Karpas-422 (cell line): ENCODE measurements around the gene FTMT. TPM values are rescaled to one million over a fixed set of nuclear protein-coding genes. Genes with fewer than 3 reads are reported as not detected.

Source experiments
- DNase-seq: peaks from one replicate; pipeline ENCODE4 v3.0.0-alpha.2; 2015
- H2AFZ ChIP-seq: fragments of 200-600 bp; sonication (generic); 2 replicates; pipeline ENCODE4 v1.6.1; 2014; ENCODE audit warnings: antibody characterized with exemption, low read length, mixed read lengths
- H3K27ac ChIP-seq: fragments of 200-600 bp; sonication (generic); 2 replicates; pipeline ENCODE4 v1.5.1; 2014; ENCODE audit warnings: mild to moderate bottlenecking, low read length, moderate library complexity
- H3K27me3 ChIP-seq: fragments of 200-600 bp; sonication (generic); 2 replicates; pipeline ENCODE4 v1.6.1; 2014; ENCODE audit warnings: low read length, mixed read lengths
- H3K36me3 ChIP-seq: fragments of 200-600 bp; sonication (generic); 2 replicates; pipeline ENCODE4 v1.6.1; 2014; ENCODE audit warnings: low read length, mixed read lengths; ENCODE audit not compliant: insufficient read depth
- H3K4me1 ChIP-seq: fragments of 200-600 bp; sonication (generic); 2 replicates; pipeline ENCODE4 v1.6.1; 2014; ENCODE audit warnings: mild to moderate bottlenecking, low read length, mixed read lengths
- H3K4me2 ChIP-seq: fragments of 200-600 bp; sonication (generic); 2 replicates; pipeline ENCODE4 v1.6.1; 2014; ENCODE audit warnings: low read length, low read depth, mild to moderate bottlenecking; ENCODE audit not compliant: poor library complexity, severe bottlenecking
- H3K4me3 ChIP-seq: fragments of 200-600 bp; sonication (generic); 2 replicates; pipeline ENCODE4 v1.5.1; 2014; ENCODE audit warnings: mild to moderate bottlenecking, antibody characterized with exemption, low read length, mixed read lengths
- H3K79me2 ChIP-seq: fragments of 200-600 bp; sonication (generic); 2 replicates; pipeline ENCODE4 v1.6.1; 2014; ENCODE audit warnings: mild to moderate bottlenecking, low read length, mixed read lengths
- H3K9ac ChIP-seq: fragments of 200-600 bp; sonication (generic); 2 replicates; pipeline ENCODE4 v1.6.0; 2014; ENCODE audit warnings: low read length
- H3K9me2 ChIP-seq: fragments of 200-600 bp; sonication (generic), shearing (Covaris generic); replicated peaks from 2 replicates; pipeline ENCODE4 v1.6.0; 2014; ENCODE audit warnings: mild to moderate bottlenecking, low read length, moderate library complexity; ENCODE audit not compliant: insufficient read depth
- H3K9me3 ChIP-seq: fragments of 300-700, 200-600 bp; sonication (generic); 2 replicates; pipeline ENCODE4 v1.6.1; 2014; ENCODE audit warnings: low read length, mixed read lengths
- H4K20me1 ChIP-seq: fragments of 200-600 bp; sonication (generic); 2 replicates; pipeline ENCODE4 v1.6.1; 2014; ENCODE audit warnings: mild to moderate bottlenecking, antibody characterized with exemption, low read length, low read depth; ENCODE audit not compliant: insufficient read depth
- total RNA-seq: library from RNA; depleted of rRNA; stranded (reverse); fragments of >200 nt; shearing (Covaris generic); gene quantifications from 2 replicates; pipeline ENCODE4 v1.2.3, GENCODE V29; 2014; ENCODE audit warnings: low replicate concordance

Gene FTMT
- total RNA-seq, 1 experiment from 2014 or later = not detected

- H3K4me2 ChIP-seq = no peak overlapping the region
Observed at GRCh38 chr5:121850272-121850671, 1.4 kb upstream of the FTMT start.

GRCh38 chr5:121853850-121854249, 2.2 kb downstream of the FTMT start:
- no peaks in the 10 kb centered on the region for H4K20me1 ChIP-seq
- DNase-seq = no peak
- H3K9me3 ChIP-seq = peaks cover 3% of the 10 kb centered on the region; the same call in 1 of the 2 replicates
- no peaks in the 10 kb centered on the region for H3K4me1 ChIP-seq
- H3K4me3 ChIP-seq = no peak overlapping the region
- no peaks in the 10 kb centered on the region for H3K27me3 ChIP-seq
- no peak overlapping the region for H3K27ac ChIP-seq
- H3K4me2 ChIP-seq = no peak overlapping the region
- no peak overlapping the region for H2AFZ ChIP-seq
- no peaks in the 10 kb centered on the region for H3K79me2 ChIP-seq
- H3K9ac ChIP-seq = no peak overlapping the region
- H3K9me2 ChIP-seq = no peaks in the 10 kb centered on the region
- no peaks in the 10 kb centered on the region for H3K36me3 ChIP-seq

More at GRCh38 chr5:121850272-121850671, 1.4 kb upstream of the FTMT start:
- no peak overlapping the region for H2AFZ ChIP-seq
- no peak overlapping the region for H3K4me3 ChIP-seq
- H3K27ac ChIP-seq = no peak overlapping the region
- no peaks in the 10 kb centered on the region for H3K9me2 ChIP-seq
- H3K27me3 ChIP-seq = no peaks in the 10 kb centered on the region
- H3K79me2 ChIP-seq = no peaks in the 10 kb centered on the region
- no peaks in the 10 kb centered on the region for H4K20me1 ChIP-seq
- H3K4me1 ChIP-seq = no peaks in the 10 kb centered on the region
- DNase-seq = no peak
- peaks cover 3% of the 10 kb centered on the region; the same call in 1 of the 2 replicates for H3K9me3 ChIP-seq
- H3K36me3 ChIP-seq = no peaks in the 10 kb centered on the region
- no peak overlapping the region for H3K9ac ChIP-seq

GRCh38 chr5:121862801-121863200, 11.1 kb downstream of the FTMT start:
- Histone ChIP-seq H3K79me2 (no peaks in the 10 kb centered on the region), H3K9ac (no peak overlapping the region), H3K4me2 (no peak overlapping the region), H3K27me3 (no peaks in the 10 kb centered on the region), H3K4me1 (no peaks in the 10 kb centered on the region), H2AFZ (no peak overlapping the region), H3K36me3 (no peaks in the 10 kb centered on the region), H3K9me3 (no peaks in the 10 kb centered on the region), H3K27ac (no peak overlapping the region), H3K9me2 (no peaks in the 10 kb centered on the region), H4K20me1 (no peaks in the 10 kb centered on the region), H3K4me3 (no peak overlapping the region)
- DNase-seq = no peak

- H3K27me3 ChIP-seq = no peaks in the 10 kb centered on the region
- H3K9ac ChIP-seq = no peak overlapping the region
- no peaks in the 10 kb centered on the region for H3K36me3 ChIP-seq
- no peak for DNase-seq
- no peak overlapping the region for H3K27ac ChIP-seq
- no peaks in the 10 kb centered on the region for H3K4me1 ChIP-seq
- H3K9me2 ChIP-seq = no peaks in the 10 kb centered on the region
- H3K4me2 ChIP-seq = no peak overlapping the region
- no peak overlapping the region for H3K4me3 ChIP-seq
- H2AFZ ChIP-seq = no peak overlapping the region
- no peaks in the 10 kb centered on the region for H3K79me2 ChIP-seq
- H3K9me3 ChIP-seq = no peaks in the 10 kb centered on the region
- H4K20me1 ChIP-seq = no peaks in the 10 kb centered on the region
Observed at GRCh38 chr5:121863753-121864285, 12.1 kb downstream of the FTMT start.

GRCh38 chr5:121867403-121867802, 15.7 kb downstream of the FTMT start:
- Histone ChIP-seq H3K4me1 (no peaks in the 10 kb centered on the region), H2AFZ (no peak overlapping the region), H4K20me1 (no peaks in the 10 kb centered on the region), H3K27ac (no peak overlapping the region), H3K79me2 (no peaks in the 10 kb centered on the region), H3K9me3 (no peaks in the 10 kb centered on the region), H3K27me3 (no peaks in the 10 kb centered on the region), H3K4me2 (no peak overlapping the region), H3K9me2 (no peaks in the 10 kb centered on the region), H3K4me3 (no peak overlapping the region), H3K36me3 (no peaks in the 10 kb centered on the region), H3K9ac (no peak overlapping the region)
- no peak for DNase-seq

- H3K9me2 ChIP-seq = no peaks in the 10 kb centered on the region
- no peak overlapping the region for H3K9ac ChIP-seq
- H3K4me3 ChIP-seq = no peak overlapping the region
- H3K27ac ChIP-seq = no peak overlapping the region
- H2AFZ ChIP-seq = no peak overlapping the region
- no peaks in the 10 kb centered on the region for H3K4me1 ChIP-seq
- H3K79me2 ChIP-seq = no peaks in the 10 kb centered on the region
- no peak overlapping the region for H3K4me2 ChIP-seq
- no peaks in the 10 kb centered on the region for H3K9me3 ChIP-seq
- no peaks in the 10 kb centered on the region for H3K27me3 ChIP-seq
- H3K36me3 ChIP-seq = no peaks in the 10 kb centered on the region
- no peak for DNase-seq
- H4K20me1 ChIP-seq = no peaks in the 10 kb centered on the region
Observed at GRCh38 chr5:121870489-121870888, 18.8 kb downstream of the FTMT start.

- no peak overlapping the region for H2AFZ ChIP-seq
- no peak overlapping the region for H3K4me2 ChIP-seq
- no peaks in the 10 kb centered on the region for H3K27me3 ChIP-seq
- no peaks in the 10 kb centered on the region for H3K9me3 ChIP-seq
- H3K36me3 ChIP-seq = no peaks in the 10 kb centered on the region
- H3K27ac ChIP-seq = no peak overlapping the region
- H3K9me2 ChIP-seq = no peaks in the 10 kb centered on the region
- no peaks in the 10 kb centered on the region for H3K79me2 ChIP-seq
- no peaks in the 10 kb centered on the region for H4K20me1 ChIP-seq
- H3K4me3 ChIP-seq = no peak overlapping the region
- H3K9ac ChIP-seq = no peak overlapping the region
- H3K4me1 ChIP-seq = no peaks in the 10 kb centered on the region
- no peak for DNase-seq
Observed at GRCh38 chr5:121872856-121873255, 21.2 kb downstream of the FTMT start.

- no peak overlapping the region for H2AFZ ChIP-seq
- no peaks in the 10 kb centered on the region for H3K79me2 ChIP-seq
- H4K20me1 ChIP-seq = no peaks in the 10 kb centered on the region
- no peak overlapping the region for H3K4me2 ChIP-seq
- H3K4me1 ChIP-seq = no peaks in the 10 kb centered on the region
- H3K27me3 ChIP-seq = no peaks in the 10 kb centered on the region
- H3K9me2 ChIP-seq = no peaks in the 10 kb centered on the region
- H3K9me3 ChIP-seq = no peaks in the 10 kb centered on the region
- H3K4me3 ChIP-seq = no peak overlapping the region
- no peak for DNase-seq
- no peak overlapping the region for H3K27ac ChIP-seq
- H3K9ac ChIP-seq = no peak overlapping the region
- no peaks in the 10 kb centered on the region for H3K36me3 ChIP-seq
Observed at GRCh38 chr5:121873409-121873808, 21.7 kb downstream of the FTMT start.

- no peak overlapping the region for H3K4me3 ChIP-seq
- H4K20me1 ChIP-seq = no peaks in the 10 kb centered on the region
- H3K4me2 ChIP-seq = no peak overlapping the region
- H3K9me2 ChIP-seq = no peaks in the 10 kb centered on the region
- no peaks in the 10 kb centered on the region for H3K9me3 ChIP-seq
- no peaks in the 10 kb centered on the region for H3K4me1 ChIP-seq
- no peaks in the 10 kb centered on the region for H3K27me3 ChIP-seq
- DNase-seq = no peak
- no peaks in the 10 kb centered on the region for H3K79me2 ChIP-seq
- H3K9ac ChIP-seq = no peak overlapping the region
- H3K27ac ChIP-seq = no peak overlapping the region
- no peak overlapping the region for H2AFZ ChIP-seq
- no peaks in the 10 kb centered on the region for H3K36me3 ChIP-seq
Observed at GRCh38 chr5:121885630-121886029, 33.9 kb downstream of the FTMT start.
